ENCODE measurements around the gene ARF3. TPM values are rescaled to one million over a fixed set of nuclear protein-coding genes. Genes with fewer than 3 reads are reported as not detected.

Gene ARF3
- total and polyA plus RNA-seq, 2 of the 13 experiments (the other 11 are each of a cell fraction or from before 2014, with no cell fraction given), result 53.8 to 57.9 TPM

DNA sequence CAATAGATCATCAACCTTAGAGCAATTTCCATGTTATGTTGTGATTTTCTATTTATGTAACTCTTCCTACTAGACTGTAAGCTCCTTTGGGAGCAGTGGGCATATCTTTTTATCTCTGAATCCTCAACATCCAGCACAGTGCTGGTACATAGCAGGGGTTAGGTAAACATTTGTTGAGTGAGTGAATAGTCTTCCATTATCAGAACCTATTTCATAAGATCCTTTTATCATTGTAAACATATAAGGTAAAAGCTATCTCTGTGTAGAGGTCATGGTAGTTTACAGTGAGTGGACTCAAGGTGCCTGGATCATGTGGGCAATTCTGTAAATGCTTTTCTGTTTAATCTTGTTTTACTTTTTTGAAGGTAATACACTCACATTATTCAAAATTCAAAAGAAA lies 47.1 kb downstream of the ARF3 start (continued):
- TF ChIP-seq TCF12 (IDR thresholded peaks at IDR 0.05) (no peak), TCF12 (CRISPR knock-in tag; IDR thresholded peaks at IDR 0.05) (no peak), ZNF569 (CRISPR knock-in tag; IDR thresholded peaks at IDR 0.05; ENCODE audit: borderline replicate concordance) (no peak), NR1H2 (CRISPR knock-in tag; IDR thresholded peaks at IDR 0.05; ENCODE audit: borderline replicate concordance, low read depth) (no peak), ZC3H13 (CRISPR knock-in tag; IDR thresholded peaks at IDR 0.05) (no peak), TRIM24 (CRISPR knock-in tag; IDR thresholded peaks at IDR 0.05) (no peak), E2F1 (CRISPR knock-in tag; IDR thresholded peaks at IDR 0.05) (no peak), ZNF792 (CRISPR knock-in tag; IDR thresholded peaks at IDR 0.05) (peak; percentile 68; the same call in 1 of the 2 replicates), EEA1 (CRISPR knock-in tag; IDR thresholded peaks at IDR 0.05; ENCODE audit: borderline replicate concordance) (no peak), GFI1 (CRISPR knock-in tag; IDR thresholded peaks at IDR 0.05; ENCODE audit: borderline replicate concordance) (peak; percentile 96), ZBTB4 (CRISPR knock-in tag; IDR thresholded peaks at IDR 0.05; ENCODE audit: borderline replicate concordance) (no peak), ZNF713 (CRISPR knock-in tag; IDR thresholded peaks at IDR 0.05) (no peak), TAF1 (CRISPR knock-in tag; IDR thresholded peaks at IDR 0.05) (no peak), ZNF841 (CRISPR knock-in tag; IDR thresholded peaks at IDR 0.05; ENCODE audit: borderline replicate concordance) (no peak), ZNF563 (CRISPR knock-in tag; IDR thresholded peaks at IDR 0.05) (no peak), RBAK (CRISPR knock-in tag; IDR thresholded peaks at IDR 0.05) (no peak), CHD4 (IDR thresholded peaks at IDR 0.05; ENCODE audit: borderline replicate concordance, low read length) (no peak), ZNF703 (CRISPR knock-in tag; IDR thresholded peaks at IDR 0.05; ENCODE audit: borderline replicate concordance) (peak; percentile 91; the same call in 1 of the 2 replicates), ELF4 (CRISPR knock-in tag; IDR thresholded peaks at IDR 0.05; ENCODE audit: borderline replicate concordance) (no peak), NR2C2 (CRISPR knock-in tag; IDR thresholded peaks at IDR 0.05; ENCODE audit: borderline replicate concordance) (peak; percentile 76), SRSF9 (IDR thresholded peaks at IDR 0.05; ENCODE audit: borderline replicate concordance, insufficient read depth, low read depth, low read length, poor library complexity, severe bottlenecking) (no peak), XBP1 (CRISPR knock-in tag; IDR thresholded peaks at IDR 0.05) (no peak)
- TF ChIP-seq, protein P1, sequence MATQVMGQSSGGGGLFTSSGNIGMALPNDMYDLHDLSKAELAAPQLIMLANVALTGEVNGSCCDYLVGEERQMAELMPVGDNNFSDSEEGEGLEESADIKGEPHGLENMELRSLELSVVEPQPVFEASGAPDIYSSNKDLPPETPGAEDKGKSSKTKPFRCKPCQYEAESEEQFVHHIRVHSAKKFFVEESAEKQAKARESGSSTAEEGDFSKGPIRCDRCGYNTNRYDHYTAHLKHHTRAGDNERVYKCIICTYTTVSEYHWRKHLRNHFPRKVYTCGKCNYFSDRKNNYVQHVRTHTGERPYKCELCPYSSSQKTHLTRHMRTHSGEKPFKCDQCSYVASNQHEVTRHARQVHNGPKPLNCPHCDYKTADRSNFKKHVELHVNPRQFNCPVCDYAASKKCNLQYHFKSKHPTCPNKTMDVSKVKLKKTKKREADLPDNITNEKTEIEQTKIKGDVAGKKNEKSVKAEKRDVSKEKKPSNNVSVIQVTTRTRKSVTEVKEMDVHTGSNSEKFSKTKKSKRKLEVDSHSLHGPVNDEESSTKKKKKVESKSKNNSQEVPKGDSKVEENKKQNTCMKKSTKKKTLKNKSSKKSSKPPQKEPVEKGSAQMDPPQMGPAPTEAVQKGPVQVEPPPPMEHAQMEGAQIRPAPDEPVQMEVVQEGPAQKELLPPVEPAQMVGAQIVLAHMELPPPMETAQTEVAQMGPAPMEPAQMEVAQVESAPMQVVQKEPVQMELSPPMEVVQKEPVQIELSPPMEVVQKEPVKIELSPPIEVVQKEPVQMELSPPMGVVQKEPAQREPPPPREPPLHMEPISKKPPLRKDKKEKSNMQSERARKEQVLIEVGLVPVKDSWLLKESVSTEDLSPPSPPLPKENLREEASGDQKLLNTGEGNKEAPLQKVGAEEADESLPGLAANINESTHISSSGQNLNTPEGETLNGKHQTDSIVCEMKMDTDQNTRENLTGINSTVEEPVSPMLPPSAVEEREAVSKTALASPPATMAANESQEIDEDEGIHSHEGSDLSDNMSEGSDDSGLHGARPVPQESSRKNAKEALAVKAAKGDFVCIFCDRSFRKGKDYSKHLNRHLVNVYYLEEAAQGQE (IDR thresholded peaks at IDR 0.05; ENCODE audit: borderline replicate concordance in 1 of 2, low read depth in 1 of 2, low read length in 2 of 2), result peak in 1 of 2 experiments; percentile 69; a peak in 1 of 4 replicates

Data from HepG2 (cell line).